ENCODE data around the gene RNF4. TPM values are rescaled to one million over a fixed set of nuclear protein-coding genes. Genes with fewer than 3 reads are reported as not detected.

RNF4 gene
- total and polyA plus RNA-seq, 2 experiments from 2014 or later = 63.1 to 66.5 TPM

DNA sequence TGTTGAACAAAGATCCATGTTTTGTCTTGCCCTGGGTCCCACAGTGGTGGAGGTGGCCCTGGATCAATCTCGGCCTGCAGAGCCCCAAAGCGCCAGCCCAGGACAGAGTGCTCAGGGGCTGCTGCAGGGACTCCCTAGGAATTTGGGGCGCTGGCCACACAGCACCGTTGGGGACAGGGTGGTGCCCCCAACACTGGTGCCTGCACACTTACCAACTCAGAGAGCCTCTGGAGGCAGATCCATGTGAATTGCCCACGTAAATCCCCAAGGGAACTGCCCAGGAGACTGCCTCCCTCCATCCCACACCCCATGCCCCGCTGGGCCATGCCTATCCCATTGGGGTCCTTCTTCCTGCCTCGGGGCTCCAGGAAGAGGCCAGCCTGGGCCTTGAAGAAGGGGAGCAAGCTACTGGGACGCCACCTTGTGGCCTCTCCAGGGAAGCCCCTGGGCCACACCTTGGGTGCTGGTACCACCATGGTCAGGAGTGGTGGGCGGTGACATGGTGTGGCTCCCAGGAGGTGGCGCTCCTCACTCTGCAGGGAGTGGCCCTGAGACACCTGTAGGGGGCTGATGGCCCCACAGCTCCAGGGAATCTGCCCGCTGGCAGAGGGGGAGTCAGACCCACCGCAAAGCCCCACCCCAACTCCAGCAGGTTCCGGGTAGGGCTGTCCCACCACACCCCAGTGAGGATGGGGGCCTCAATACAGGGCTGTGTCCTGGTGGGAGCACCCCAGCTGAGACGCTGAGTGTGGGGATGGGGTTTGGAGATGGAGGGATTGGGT, 27.3 kb upstream of the RNF4 start:
- no peak overlapping the region for H3K9ac ChIP-seq
- peak; percentile 73 for DNase-seq
- in situ Hi-C loops (cut with MboI) = loop anchor here (10.0 kb wide), 1 partner anchor 217 kb away; no protein-coding TSS in a partner anchor
- TF ChIP-seq EZH2 (IDR thresholded peaks at IDR 0.05; ENCODE audit: insufficient read depth, poor library complexity, severe bottlenecking) (no peak), EZH2phosphoT487 (IDR thresholded peaks at IDR 0.05; ENCODE audit: insufficient read depth, low read depth) (no peak)
- H3K36me3 ChIP-seq (ENCODE audit: low read depth) = no peaks in the 10 kb centered on the region
- no peaks in the 10 kb centered on the region for H3F3A ChIP-seq (ENCODE audit: insufficient read depth)
- no peaks in the 10 kb centered on the region for H3K4me1 ChIP-seq (ENCODE audit: insufficient read depth)
- no peaks in the 10 kb centered on the region for H3K9me3 ChIP-seq (ENCODE audit: low read depth)
- no peaks in the 10 kb centered on the region for H3K9me2 ChIP-seq (ENCODE audit: insufficient read depth)
- H3K27me3 ChIP-seq (replicated peaks; ENCODE audit: insufficient read depth) = no peaks in the 10 kb centered on the region
- H3K4me3 ChIP-seq = no peak overlapping the region
- peak overlapping the region; percentile 34; the same call in 1 of the 2 replicates for H2AFZ ChIP-seq
- no peak overlapping the region for H3K4me2 ChIP-seq (ENCODE audit: unreplicated experiment)
- H4K20me1 ChIP-seq (ENCODE audit: insufficient read depth) = no peaks in the 10 kb centered on the region
- no peaks in the 10 kb centered on the region for H3K79me2 ChIP-seq (ENCODE audit: insufficient read depth)
- H3K27ac ChIP-seq = no peak overlapping the region
- 51 to 52% methylated on average over 14 of the region's 14 CpGs for WGBS, 2 experiments (ENCODE audit: low coverage in 1 of 2, low lambda C conversion rate in 2 of 2, missing lambda C conversion rate in 2 of 2)

GRCh38 chr4:2442175-2442993, 26.5 kb upstream of the RNF4 start:
- H3K27me3 ChIP-seq (replicated peaks; ENCODE audit: insufficient read depth) = no peaks in the 10 kb centered on the region
- no peaks in the 10 kb centered on the region for H3K9me2 ChIP-seq (ENCODE audit: insufficient read depth)
- in situ Hi-C loops (cut with MboI) = loop anchor here (10.0 kb wide), 1 partner anchor 218 kb away; no protein-coding TSS in a partner anchor
- no peaks in the 10 kb centered on the region for H4K20me1 ChIP-seq (ENCODE audit: insufficient read depth)
- H3K4me1 ChIP-seq (ENCODE audit: insufficient read depth) = no peaks in the 10 kb centered on the region
- no peak overlapping the region for H3K4me2 ChIP-seq (ENCODE audit: unreplicated experiment)
- H3K4me3 ChIP-seq = no peak overlapping the region
- H3K79me2 ChIP-seq (ENCODE audit: insufficient read depth) = no peaks in the 10 kb centered on the region
- 72 to 79% methylated on average over 10 to 20 of the region's 20 CpGs for WGBS, 2 experiments (ENCODE audit: low coverage in 1 of 2, low lambda C conversion rate in 2 of 2, missing lambda C conversion rate in 2 of 2)
- no peak overlapping the region for H3K9ac ChIP-seq
- no peaks in the 10 kb centered on the region for H3F3A ChIP-seq (ENCODE audit: insufficient read depth)
- DNase-seq = no peak
- no peaks in the 10 kb centered on the region for H3K36me3 ChIP-seq (ENCODE audit: low read depth)
- TF ChIP-seq EZH2 (IDR thresholded peaks at IDR 0.05; ENCODE audit: insufficient read depth, poor library complexity, severe bottlenecking) (no peak), EZH2phosphoT487 (IDR thresholded peaks at IDR 0.05; ENCODE audit: insufficient read depth, low read depth) (no peak)
- H3K9me3 ChIP-seq (ENCODE audit: low read depth) = no peaks in the 10 kb centered on the region
- no peak overlapping the region for H2AFZ ChIP-seq
- H3K27ac ChIP-seq = no peak overlapping the region

DNA sequence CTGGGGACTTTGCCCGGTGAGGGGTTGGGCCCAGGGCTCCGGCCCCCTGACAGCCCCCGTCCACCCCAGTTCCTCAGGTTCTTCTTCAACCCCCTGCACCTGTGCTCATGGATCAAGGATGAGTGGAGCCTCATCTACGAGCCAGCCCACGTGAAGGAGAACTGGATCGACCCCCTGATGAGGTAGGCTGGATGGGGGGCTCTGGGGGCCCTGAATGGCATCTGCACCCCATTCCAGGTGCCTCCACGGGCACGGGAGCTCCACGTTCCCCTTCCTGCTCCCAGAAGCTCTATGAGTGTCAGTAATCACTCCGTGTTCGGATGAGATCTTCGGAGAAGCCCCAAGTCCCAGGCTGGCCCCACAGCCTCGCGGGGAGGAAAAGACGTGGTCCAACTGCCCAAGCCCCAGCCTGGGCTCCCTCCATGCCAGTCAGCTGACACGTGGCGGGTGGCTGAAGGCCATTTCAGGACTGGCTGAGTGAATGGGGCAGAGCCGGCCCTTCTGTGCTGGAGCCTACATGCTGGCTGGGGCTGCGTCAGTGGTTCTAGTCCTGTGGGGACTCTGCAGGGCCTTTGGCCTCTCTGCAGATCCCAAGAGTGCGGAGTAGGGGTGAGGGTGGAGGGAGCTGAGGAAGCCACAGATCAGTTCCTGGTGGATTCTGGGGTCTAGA, 25.7 kb upstream of the RNF4 start:
- Histone ChIP-seq H3K36me3 (ENCODE audit: low read depth) (no peaks in the 10 kb centered on the region), H3K4me1 (ENCODE audit: insufficient read depth) (no peaks in the 10 kb centered on the region), H3F3A (ENCODE audit: insufficient read depth) (no peaks in the 10 kb centered on the region), H3K4me2 (ENCODE audit: unreplicated experiment) (no peak overlapping the region), H3K27me3 (replicated peaks; ENCODE audit: insufficient read depth) (no peaks in the 10 kb centered on the region), H3K79me2 (ENCODE audit: insufficient read depth) (no peaks in the 10 kb centered on the region), H3K9me2 (ENCODE audit: insufficient read depth) (no peaks in the 10 kb centered on the region), H3K9me3 (ENCODE audit: low read depth) (no peaks in the 10 kb centered on the region), H3K4me3 (no peak overlapping the region), H4K20me1 (ENCODE audit: insufficient read depth) (no peaks in the 10 kb centered on the region), H3K9ac (no peak overlapping the region), H3K27ac (no peak overlapping the region), H2AFZ (no peak overlapping the region)
- no peak for TF ChIP-seq EZH2 (IDR thresholded peaks at IDR 0.05; ENCODE audit: insufficient read depth, poor library complexity, severe bottlenecking)
- TF ChIP-seq EZH2phosphoT487 (IDR thresholded peaks at IDR 0.05; ENCODE audit: insufficient read depth, low read depth) = no peak
- no peak for DNase-seq
- WGBS, 2 experiments (ENCODE audit: low coverage in 1 of 2, low lambda C conversion rate in 2 of 2, missing lambda C conversion rate in 2 of 2) = 81 to 83% methylated on average over 17 to 20 of the region's 20 CpGs
- in situ Hi-C loops (cut with MboI) = loop anchor here (10.0 kb wide), 1 partner anchor 218 kb away; no protein-coding TSS in a partner anchor

Data from GM23248 (cell line).